CD4-positive, alpha-beta T cell treated with Interleukin-15 for 4 hours (primary cell): ENCODE data around the gene POR.

Experiments
- DNase-seq: peaks from one replicate; pipeline ENCODE4 v3.0.0-alpha.2; 2020; ENCODE audit warnings: low spot score

The POR gene

GRCh38 chr7:75916685-75917634 lies 2.0 kb downstream of the POR start:
- DNase-seq: no peak

DNA sequence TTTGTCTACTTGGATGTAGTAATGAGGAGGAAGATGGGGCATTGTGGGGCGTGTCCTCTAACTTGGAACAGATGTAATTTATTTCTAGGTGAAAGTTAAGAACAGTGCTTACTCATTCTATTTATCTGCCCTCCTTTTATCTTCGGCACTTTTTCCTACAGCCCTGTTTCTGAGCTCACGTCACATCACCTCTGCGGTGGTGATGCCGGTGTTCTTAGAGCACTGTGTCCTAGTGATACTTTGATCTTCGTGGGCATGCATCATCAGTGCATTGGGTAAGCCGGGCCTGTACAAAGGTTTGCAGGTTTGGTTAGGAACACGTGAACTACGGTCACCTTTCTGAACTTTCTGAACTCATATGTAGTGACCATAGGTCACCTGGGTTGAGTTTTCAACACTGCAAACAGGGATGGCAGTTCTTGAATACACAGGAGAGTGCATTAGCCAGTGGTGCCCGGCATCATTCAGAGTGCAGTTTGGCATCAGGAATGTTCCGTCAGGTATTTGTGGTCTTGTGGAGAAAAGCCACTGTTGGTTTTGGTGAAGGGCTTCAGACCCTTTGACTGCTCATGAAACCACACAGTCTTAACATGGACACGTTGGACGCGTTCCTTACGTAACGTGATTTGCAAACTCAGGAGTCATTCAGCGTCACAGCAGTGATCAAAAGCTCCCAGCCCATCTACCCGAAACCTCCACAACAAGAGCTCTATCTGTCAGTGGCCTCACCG lies 5.6 kb downstream of the POR start:
- DNase-seq: peak; percentile 13

- no peak for DNase-seq
Observed at GRCh38 chr7:75921479-75921878, 6.5 kb downstream of the POR start.

DNA sequence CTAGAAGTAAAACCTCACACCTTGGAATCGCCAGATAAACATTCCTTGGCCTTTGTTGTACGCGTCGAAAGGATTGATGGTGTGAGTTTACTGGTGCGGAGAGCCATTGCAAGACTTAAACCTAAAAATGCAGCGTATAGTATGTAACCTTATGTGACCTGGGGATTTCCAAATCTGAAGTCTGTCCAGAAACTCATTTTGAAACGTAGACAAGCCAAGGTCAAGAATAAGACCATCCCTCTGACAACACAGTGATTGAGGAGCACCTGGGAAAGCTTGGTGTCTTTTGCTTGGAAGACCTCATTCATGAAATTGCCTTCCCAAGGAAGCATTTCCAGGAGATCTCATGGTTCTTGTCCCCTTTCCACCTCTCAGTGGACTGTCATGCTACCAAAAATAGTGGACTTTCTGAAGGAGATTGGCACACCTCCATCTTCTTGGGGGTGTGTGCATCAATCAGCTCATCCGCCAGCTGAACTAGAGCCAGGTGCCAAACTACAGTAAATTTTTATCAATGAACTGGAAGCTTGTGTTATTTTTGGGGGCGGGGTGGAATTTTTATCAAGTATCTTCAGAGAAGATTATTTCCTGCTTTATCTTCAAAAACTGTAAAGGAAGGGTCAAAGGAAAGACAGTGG lies 8.1 kb downstream of the POR start:
- no peak for DNase-seq

- DNase-seq: no peak
Observed at GRCh38 chr7:75924256-75924655, 9.3 kb downstream of the POR start.

GRCh38 chr7:75924889-75925288 lies 9.9 kb downstream of the POR start:
- DNase-seq: no peak

DNA sequence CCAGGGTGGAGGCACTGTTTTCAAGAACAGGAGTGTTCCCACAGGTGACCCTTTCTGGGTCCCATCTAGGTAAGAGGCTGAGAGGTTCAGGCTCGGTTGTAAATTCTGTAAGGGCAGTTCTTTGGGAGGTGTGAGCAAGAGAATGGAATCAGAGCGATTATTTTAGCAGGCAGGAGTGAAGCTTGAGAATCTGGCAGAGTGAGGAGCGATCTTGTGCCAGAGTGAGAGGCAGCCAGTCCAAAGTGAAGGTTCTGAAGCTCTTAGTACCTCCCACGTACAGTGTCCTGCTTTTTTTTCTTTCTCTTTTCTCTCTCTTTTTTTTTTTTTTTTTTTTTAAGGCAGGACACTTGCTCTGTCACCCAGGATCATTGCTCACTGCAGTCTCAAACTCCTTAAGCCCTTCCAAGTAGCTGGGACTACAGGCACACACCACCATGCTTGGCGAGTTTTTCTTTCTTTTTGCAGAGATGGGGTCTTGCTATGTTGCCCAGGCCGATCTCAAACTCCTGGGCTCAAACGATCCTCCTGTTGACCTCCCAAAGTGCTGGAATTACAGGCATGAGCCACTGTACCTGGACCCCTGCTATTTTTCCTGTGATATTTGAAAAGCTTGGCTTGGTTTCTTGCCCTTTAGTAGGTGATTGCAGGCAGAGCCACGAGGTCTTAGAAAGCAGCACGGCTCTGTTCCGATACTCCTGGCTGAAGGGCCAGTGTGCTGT lies 10.9 kb downstream of the POR start:
- no peak for DNase-seq

- no peak for DNase-seq
Observed at GRCh38 chr7:75928568-75928914, 13.6 kb downstream of the POR start.

- DNase-seq: no peak
Observed at GRCh38 chr7:75931680-75932079, 16.7 kb downstream of the POR start.

DNA sequence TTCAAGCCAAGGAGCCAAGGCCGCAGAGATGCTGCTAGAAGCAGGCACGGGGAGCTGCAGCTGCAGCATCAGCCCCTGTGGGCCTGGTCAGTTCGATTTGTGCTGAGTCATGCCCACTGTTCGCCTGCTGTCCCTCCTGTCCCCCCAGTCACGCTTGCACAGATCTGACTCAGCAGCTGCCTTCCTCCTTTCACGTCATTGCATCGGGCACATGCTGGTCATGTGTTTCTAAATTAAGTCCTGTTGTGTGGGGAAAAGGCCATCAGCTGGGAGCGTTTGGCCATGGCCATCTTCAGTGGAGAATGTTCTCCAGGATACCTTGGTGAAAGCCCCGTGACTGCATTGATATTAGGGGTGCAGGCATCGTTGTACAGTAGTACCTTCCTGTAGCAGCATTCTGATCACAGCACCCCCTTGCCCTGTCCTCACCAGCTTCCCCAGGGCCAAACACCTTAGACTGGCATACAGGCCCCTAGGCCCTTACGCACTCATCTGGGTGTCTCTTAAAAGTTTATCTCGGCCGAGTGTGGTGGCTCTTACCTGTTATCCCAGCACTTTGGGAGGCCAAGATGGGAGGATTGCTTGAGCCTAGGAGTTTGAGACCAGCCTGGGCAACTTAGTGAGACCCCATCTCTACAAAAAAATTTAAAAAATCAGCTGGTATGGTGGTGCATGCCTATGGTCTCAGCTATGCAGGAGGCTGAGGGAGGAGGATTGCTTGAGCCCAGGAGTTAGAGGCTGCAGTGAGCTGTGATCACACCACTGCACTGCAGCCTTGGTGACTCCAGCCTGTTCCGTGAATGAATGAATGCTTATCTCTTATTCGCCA lies 23.2 kb downstream of the POR start:
- DNase-seq: no peak

GRCh38 chr7:75938921-75939320 lies 24.0 kb downstream of the POR start:
- no peak for DNase-seq

DNA sequence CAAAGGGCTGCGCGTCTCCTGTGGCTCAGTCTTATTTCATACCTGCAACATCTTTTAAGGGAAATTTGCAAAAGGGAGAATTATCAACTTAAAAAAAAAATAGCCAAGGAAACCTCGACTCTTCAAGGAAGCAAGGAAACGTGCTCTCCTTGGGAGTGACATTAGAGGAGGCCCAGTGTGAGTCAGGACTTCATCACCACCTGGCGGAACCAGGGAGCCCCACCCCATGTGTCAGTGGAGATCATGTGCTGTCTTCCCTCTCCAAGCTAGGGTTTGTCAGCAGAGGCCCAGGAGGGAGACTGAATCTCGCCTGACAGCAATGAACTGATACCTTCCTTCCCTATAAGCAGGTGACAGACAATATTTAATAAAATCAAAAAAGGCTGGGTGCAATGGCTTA lies 28.9 kb downstream of the POR start:
- no peak for DNase-seq

DNA sequence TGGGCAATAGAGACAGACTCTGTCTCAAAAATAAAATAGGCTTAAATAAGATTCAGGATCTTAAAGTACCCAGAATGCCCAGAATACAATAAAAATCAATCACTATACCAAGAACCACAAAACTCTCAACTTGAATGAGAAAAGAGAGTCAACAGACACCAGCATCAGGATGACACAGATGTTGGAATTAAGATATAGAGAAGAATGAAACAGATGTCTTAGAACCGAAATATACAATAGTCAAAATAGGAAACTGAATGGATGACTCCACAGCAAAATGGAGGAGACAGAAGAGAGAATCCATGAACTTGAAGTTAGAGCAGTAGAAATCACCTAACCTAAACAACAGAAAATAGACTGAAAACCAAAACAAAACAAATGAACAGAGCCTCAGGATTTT lies 29.6 kb downstream of the POR start:
- no peak for DNase-seq

- no peak for DNase-seq
Observed at GRCh38 chr7:75945297-75946168, 30.6 kb downstream of the POR start.

GRCh38 chr7:75946207-75946855 lies 31.4 kb downstream of the POR start:
- no peak for DNase-seq

DNA sequence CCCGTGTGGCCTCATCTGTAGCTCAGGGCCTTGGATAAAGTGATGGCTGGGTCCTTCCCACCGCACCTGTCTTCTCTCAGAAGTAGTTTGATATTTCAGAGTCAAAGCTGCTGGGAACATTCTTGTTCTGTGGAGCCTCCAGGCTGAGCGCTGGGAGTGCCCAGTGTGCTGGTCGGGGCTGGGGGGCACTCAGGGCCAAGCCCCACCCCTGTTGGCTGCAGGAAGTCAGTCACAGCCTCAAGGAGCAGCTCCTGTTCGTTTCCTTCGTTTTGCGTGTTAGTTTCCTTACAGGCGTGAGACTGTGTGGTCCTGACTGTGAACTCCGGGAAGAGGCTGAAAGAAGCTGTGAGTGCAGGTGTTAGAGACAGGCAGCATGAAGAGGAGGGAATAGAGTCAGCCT lies 33.2 kb downstream of the POR start:
- DNase-seq: no peak

GRCh38 chr7:75950111-75950681 lies 35.2 kb downstream of the POR start:
- DNase-seq: no peak

DNA sequence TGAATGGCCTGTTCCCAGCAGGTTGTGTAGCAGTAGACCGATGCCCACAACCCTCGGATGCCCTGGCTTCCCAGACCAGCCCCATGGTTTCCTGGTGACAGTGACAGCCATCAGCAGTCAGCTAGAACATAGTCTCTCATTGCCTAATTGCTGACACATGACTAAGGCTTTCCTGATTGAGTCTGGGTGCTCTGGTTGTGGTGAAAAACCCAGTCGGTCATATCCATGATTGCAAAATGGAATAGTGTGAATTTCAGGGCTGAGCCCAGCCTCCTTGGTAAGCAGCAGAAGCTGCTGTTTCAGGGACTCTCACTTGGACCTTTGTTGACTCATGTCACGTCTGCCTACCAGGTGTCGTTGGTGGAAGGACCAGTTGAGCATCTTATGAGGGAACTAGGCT lies 36.6 kb downstream of the POR start:
- no peak for DNase-seq

GRCh38 chr7:75953431-75953830 lies 38.5 kb downstream of the POR start:
- DNase-seq: no peak

DNA sequence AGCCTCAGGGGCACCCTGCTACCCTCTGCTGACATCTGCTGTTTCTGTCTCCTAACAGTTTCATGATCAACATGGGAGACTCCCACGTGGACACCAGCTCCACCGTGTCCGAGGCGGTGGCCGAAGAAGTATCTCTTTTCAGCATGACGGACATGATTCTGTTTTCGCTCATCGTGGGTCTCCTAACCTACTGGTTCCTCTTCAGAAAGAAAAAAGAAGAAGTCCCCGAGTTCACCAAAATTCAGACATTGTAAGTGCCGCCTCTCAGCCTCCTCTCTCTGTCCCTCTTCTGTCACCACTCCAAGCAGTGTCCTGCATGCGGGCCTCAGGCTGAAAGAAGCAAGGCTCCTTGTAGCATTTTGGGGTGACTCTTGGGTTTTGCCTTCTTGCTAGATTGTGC lies 39.0 kb downstream of the POR start:
- no peak for DNase-seq
